ENCODE measurements around the gene KIF16B.

DNA sequence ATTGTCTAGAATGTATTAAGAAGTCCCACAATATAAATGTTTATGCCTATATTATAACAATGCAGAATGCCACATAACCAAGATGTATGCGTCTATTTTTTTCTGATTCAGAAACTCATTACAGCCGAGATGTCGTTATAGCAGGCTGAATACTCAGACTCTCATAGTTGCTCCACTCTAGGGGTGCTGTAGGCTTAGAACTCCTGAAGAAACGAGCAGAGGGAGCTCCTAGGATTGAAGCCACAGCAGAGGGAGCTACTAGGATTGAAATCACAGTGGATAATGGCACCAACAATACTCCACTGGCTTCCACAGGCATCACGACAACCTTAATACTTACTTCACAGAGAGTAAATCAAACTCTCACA lies 208.9 kb downstream of the KIF16B start:
- no peak for TF ChIP-seq EZH2 (conservative IDR thresholded peaks at IDR 0.05; ENCODE audit: low read depth, low read length)
- TF ChIP-seq, protein P1, sequence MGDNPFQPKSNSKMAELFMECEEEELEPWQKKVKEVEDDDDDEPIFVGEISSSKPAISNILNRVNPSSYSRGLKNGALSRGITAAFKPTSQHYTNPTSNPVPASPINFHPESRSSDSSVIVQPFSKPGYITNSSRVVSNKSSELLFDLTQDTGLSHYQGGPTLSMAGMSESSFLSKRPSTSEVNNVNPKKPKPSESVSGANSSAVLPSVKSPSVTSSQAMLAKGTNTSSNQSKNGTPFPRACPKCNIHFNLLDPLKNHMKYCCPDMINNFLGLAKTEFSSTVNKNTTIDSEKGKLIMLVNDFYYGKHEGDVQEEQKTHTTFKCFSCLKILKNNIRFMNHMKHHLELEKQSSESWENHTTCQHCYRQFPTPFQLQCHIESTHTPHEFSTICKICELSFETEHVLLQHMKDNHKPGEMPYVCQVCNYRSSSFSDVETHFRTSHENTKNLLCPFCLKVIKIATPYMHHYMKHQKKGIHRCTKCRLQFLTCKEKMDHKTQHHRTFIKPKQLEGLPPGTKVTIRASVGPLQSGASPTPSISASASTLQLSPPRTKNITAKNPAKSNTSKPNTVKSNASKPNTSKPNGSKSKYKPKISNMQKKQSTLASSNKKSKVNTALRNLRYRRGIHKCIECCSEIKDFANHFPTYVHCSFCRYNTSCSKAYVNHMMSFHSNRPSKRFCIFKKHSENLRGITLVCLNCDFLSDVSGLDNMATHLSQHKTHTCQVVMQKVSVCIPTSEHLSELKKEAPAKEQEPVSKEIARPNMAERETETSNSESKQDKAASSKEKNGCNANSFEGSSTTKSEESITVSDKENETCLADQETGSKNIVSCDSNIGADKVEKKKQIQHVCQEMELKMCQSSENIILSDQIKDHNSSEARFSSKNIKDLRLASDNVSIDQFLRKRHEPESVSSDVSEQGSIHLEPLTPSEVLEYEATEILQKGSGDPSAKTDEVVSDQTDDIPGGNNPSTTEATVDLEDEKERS (CRISPR knock-in tag; IDR thresholded peaks at IDR 0.05), result no peak
